SU-DHL-6 (cell line): ENCODE results near the gene NLRP6.
"Not testable (repeated sequence)": the region's sequence is repeated elsewhere in the genome, so short reads cannot be mapped to it uniquely, and the experiment has no call there.

Experiments used
- H2AFZ ChIP-seq: fragments of 200-600 bp; sonication (generic); 2 replicates; pipeline ENCODE4 v1.6.1; 2014; ENCODE audit warnings: low read depth, mild to moderate bottlenecking, moderate library complexity, mixed read lengths, antibody characterized with exemption, low read length; ENCODE audit not compliant: severe bottlenecking
- H3F3A ChIP-seq: fragments of 200-600 bp; shearing (Covaris generic); 2 replicates; pipeline ENCODE4 v1.6.0; 2016; ENCODE audit warnings: antibody characterized with exemption, mild to moderate bottlenecking; ENCODE audit not compliant: insufficient read depth
- H3K27ac ChIP-seq: fragments of 200-600 bp; sonication (generic); 2 replicates; pipeline ENCODE4 v1.5.1; 2016; ENCODE audit warnings: low read depth, mild to moderate bottlenecking, low read length, moderate library complexity, mixed read lengths
- H3K27me3 ChIP-seq: fragments of 200-600 bp; sonication (generic), shearing (Covaris generic); 2 replicates; pipeline ENCODE4 v1.6.0; 2014; ENCODE audit warnings: mild to moderate bottlenecking, low read length
- H3K36me3 ChIP-seq: fragments of 200-600 bp; sonication (generic); 2 replicates; pipeline ENCODE4 v1.6.1; 2014; ENCODE audit warnings: mild to moderate bottlenecking, low read length, mixed read lengths
- H3K4me2 ChIP-seq: fragments of 300-600, 200-600 bp; shearing (Covaris generic), sonication (generic); 2 replicates; pipeline ENCODE4 v1.6.0; 2014; ENCODE audit warnings: low read length, low read depth, mild to moderate bottlenecking; ENCODE audit not compliant: poor library complexity, severe bottlenecking
- H3K4me3 ChIP-seq: fragments of 200-600 bp; sonication (generic); 2 replicates; pipeline ENCODE4 v1.5.1; 2014; ENCODE audit warnings: antibody characterized with exemption, low read length, mild to moderate bottlenecking, mixed read lengths; ENCODE audit not compliant: insufficient read depth, poor library complexity, severe bottlenecking
- H3K79me2 ChIP-seq: fragments of 200-600 bp; sonication (generic); 2 replicates; pipeline ENCODE4 v1.6.1; 2014; ENCODE audit warnings: mild to moderate bottlenecking, low read length, moderate library complexity; ENCODE audit not compliant: insufficient read depth
- H3K9ac ChIP-seq: fragments of 200-600 bp; sonication (generic); 2 replicates; pipeline ENCODE4 v1.7.0; 2014; ENCODE audit warnings: mild to moderate bottlenecking, low read length
- H3K9me2 ChIP-seq: fragments of 200-600 bp; sonication (generic); replicated peaks from 2 replicates; pipeline ENCODE4 v1.6.1; 2014; ENCODE audit warnings: low read length; ENCODE audit not compliant: insufficient read depth
- H3K9me3 ChIP-seq: fragments of 200-600 bp; sonication (generic); 2 replicates; pipeline ENCODE4 v1.6.1; 2014; ENCODE audit warnings: low read length, mixed read lengths; ENCODE audit not compliant: insufficient read depth
- H4K20me1 ChIP-seq: fragments of 200-600 bp; sonication (generic); 2 replicates; pipeline ENCODE4 v1.6.1; 2014; ENCODE audit warnings: low read depth, mild to moderate bottlenecking, antibody characterized with exemption, low read length, moderate library complexity, mixed read lengths
- CTCF ChIP-seq: fragments of 200-600 bp; sonication (generic); IDR thresholded peaks from one replicate; pipeline ENCODE4 v1.5.1; 2017; ENCODE audit warnings: antibody characterized with exemption, mild to moderate bottlenecking, low read length, moderate library complexity; ENCODE audit not compliant: insufficient read depth, poor library complexity, severe bottlenecking
- EZH2phosphoT487 ChIP-seq: fragments of 200-600 bp; sonication (generic), shearing (Covaris generic); conservative IDR thresholded peaks from 2 replicates; pipeline ENCODE4 v1.6.1; 2018; ENCODE audit warnings: mild to moderate bottlenecking, antibody characterized with exemption, low read length, moderate library complexity, mixed read lengths

NLRP6 gene

DNA sequence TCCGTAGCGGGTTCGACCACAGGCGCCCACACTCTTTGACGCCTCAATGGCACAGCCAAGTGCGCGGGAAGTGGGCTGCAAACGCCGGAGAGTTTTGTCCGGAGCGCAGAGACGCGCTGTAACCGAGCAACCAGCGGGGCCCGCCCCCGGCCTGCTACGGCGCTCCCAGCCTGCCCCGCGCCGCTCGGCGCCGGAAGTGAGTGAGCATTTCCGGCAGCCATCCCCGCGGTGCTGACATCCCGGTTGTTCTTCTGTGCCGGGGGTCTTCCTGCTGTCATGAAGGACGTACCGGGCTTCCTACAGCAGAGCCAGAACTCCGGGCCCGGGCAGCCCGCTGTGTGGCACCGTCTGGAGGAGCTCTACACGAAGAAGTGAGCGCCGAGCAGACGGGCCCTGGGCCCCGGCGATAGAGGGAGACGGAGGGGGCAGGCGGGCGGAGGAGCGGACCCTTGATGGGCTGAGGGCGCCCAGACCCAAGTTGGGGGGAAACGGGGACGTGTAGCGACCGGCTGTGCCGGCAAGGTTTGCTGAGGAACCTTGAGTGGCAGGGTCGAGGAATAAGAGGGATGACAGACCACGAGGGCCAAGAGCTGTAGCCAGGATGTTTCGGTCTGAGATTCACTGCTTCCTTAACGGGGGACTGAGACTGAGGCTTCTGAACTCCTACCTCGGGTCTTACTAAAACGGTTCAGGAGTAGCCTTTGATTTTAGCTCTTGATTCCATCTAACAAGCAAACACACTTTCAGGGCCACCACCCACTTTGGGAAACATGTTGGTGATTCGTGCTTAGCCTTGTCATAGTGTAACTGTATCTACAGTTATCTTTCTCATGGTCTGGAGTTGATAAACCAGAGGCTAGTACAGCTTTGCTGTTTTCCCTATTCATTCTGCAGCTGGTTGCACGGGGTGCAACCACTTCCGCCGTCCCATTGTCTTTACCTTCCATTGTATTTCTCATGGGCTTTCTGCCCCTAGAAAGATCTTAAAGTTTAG is 41.1 kb upstream of the NLRP6 start, which contains the start of gene PSMD13:
Gene PSMD13 (plus strand): TSS at position 203 of the 994 bp plus-strand sequence. CDS start 74 bp downstream, at position 277.
- peak within 1 kb of the TSS; percentile 84 for H2AFZ ChIP-seq
- no peaks in the 10 kb centered on the region for H3K27me3 ChIP-seq
- peak within 1 kb of the TSS; percentile 95 for H3K9ac ChIP-seq
- peak within 1 kb of the TSS; percentile 85 for H3K27ac ChIP-seq
- H3K36me3 ChIP-seq: peaks cover 5% of the 10 kb centered on the region; the same call in 1 of the 2 replicates
- H4K20me1 ChIP-seq: peaks cover 4% of the 10 kb centered on the region; the same call in 1 of the 2 replicates
- H3K4me2 ChIP-seq: peak within 1 kb of the TSS; percentile 78
- no peaks in the 10 kb centered on the region for H3K9me2 ChIP-seq
- H3K4me3 ChIP-seq: peak within 1 kb of the TSS; percentile 94
- H3K9me3 ChIP-seq: no peaks in the 10 kb centered on the region
- H3K79me2 ChIP-seq: peaks cover 39% of the 10 kb centered on the region
- H3F3A ChIP-seq: peaks cover 10% of the 10 kb centered on the region
- TF ChIP-seq EZH2phosphoT487: no peak
- TF ChIP-seq CTCF: no peak

DNA sequence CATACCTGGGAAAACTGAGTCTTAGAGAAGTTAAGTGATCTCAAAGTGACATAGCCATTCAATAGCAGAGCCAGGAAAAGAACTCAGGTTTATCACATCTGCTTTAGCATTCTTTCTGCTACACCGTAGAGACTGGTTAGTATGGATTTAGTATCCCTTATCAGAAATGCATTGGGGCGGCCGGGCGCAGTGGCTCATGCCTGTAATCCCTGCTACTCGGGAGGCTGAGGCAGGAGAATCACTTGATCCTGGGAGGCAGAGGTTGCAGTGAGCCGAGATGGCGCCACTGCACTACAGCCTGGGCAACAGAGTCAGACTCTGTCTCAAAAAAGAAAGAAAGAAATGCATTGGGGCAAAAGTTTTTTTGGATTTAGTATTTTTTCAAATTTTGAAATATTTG is 39.9 kb upstream of the NLRP6 start:
- peaks cover 14% of the 10 kb centered on the region; the same call in 1 of the 2 replicates for H3K36me3 ChIP-seq
- not testable (repeated sequence) for H3K27ac ChIP-seq, H3K9me2 ChIP-seq, H2AFZ ChIP-seq, H4K20me1 ChIP-seq, H3K9me3 ChIP-seq, H3K27me3 ChIP-seq, H3K4me3 ChIP-seq
- H3K4me2 ChIP-seq: peak overlapping the region; percentile 78
- peaks cover 43% of the 10 kb centered on the region for H3K79me2 ChIP-seq
- H3K9ac ChIP-seq: peak overlapping the region; percentile 95
- peaks cover 11% of the 10 kb centered on the region for H3F3A ChIP-seq

DNA sequence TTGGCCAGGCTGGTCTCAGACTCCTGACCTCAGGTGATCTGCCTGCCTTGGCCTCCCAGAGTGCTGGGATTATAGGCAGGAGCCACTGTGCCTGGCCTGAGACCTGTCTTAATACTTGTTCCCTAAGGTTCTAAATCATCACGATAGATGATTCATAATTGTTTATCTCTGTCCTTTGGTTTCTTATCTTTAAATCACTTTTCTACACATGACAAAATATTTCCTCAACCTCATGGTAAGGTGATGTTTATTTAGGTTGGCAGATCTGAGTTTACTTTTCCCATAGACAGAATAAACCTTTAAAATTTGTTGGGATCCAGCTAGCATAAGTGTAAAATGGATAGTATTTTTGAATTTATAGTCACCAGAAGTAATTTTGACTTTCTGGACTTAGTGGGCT is 37.9 kb upstream of the NLRP6 start:
- Histone ChIP-seq H3F3A (peaks cover 11% of the 10 kb centered on the region), H3K4me3 (no peak overlapping the region), H3K9ac (no peak overlapping the region), H4K20me1 (peaks cover 4% of the 10 kb centered on the region; the same call in 1 of the 2 replicates), H3K9me3 (no peaks in the 10 kb centered on the region), H3K79me2 (peaks cover 43% of the 10 kb centered on the region), H3K4me2 (no peak overlapping the region), H3K9me2 (no peaks in the 10 kb centered on the region), H3K27me3 (no peaks in the 10 kb centered on the region), H2AFZ (no peak overlapping the region), H3K36me3 (peaks cover 25% of the 10 kb centered on the region; the same call in 1 of the 2 replicates), H3K27ac (no peak overlapping the region)
- TF ChIP-seq EZH2phosphoT487 (no peak), CTCF (no peak)

GRCh38 chr11:241634-242033 is 36.6 kb upstream of the NLRP6 start:
- TF ChIP-seq EZH2phosphoT487 (no peak), CTCF (no peak)
- H4K20me1 ChIP-seq: peaks cover 4% of the 10 kb centered on the region; the same call in 1 of the 2 replicates
- no peak overlapping the region for H3K27ac ChIP-seq
- peaks cover 9% of the 10 kb centered on the region for H3F3A ChIP-seq
- H3K9me3 ChIP-seq: no peaks in the 10 kb centered on the region
- no peak overlapping the region for H3K4me2 ChIP-seq
- H3K4me3 ChIP-seq: no peak overlapping the region
- H3K9ac ChIP-seq: no peak overlapping the region
- H3K9me2 ChIP-seq: no peaks in the 10 kb centered on the region
- no peak overlapping the region for H2AFZ ChIP-seq
- peaks cover 33% of the 10 kb centered on the region for H3K36me3 ChIP-seq
- H3K27me3 ChIP-seq: no peaks in the 10 kb centered on the region
- H3K79me2 ChIP-seq: peaks cover 43% of the 10 kb centered on the region
